Erythroblast (primary cell): ENCODE measurements around the gene GLTP.

Experiments
- GATA1 ChIP-seq: IDR thresholded peaks from 2 replicates; pipeline ENCODE4 v1.6.1; 2011; ENCODE audit warnings: low read depth, mild to moderate bottlenecking, control low read depth, low read length, moderate library complexity
- POLR2A ChIP-seq: IDR thresholded peaks from 2 replicates; pipeline ENCODE4 v1.6.1; 2011; ENCODE audit warnings: mild to moderate bottlenecking, low read length

GRCh38 chr12:109817627-109818231, 62.6 kb downstream of the GLTP start:
- TF ChIP-seq POLR2A (no peak), GATA1 (no peak)
